ENCODE results near the gene WFIKKN1. TPM values are rescaled to one million over a fixed set of nuclear protein-coding genes. Genes with fewer than 3 reads are reported as not detected.

The WFIKKN1 gene
- total and polyA plus RNA-seq, 2 of the 13 experiments (the other 11 are each of a cell fraction or from before 2014, with no cell fraction given) = 1.7 to 4.9 TPM

DNA sequence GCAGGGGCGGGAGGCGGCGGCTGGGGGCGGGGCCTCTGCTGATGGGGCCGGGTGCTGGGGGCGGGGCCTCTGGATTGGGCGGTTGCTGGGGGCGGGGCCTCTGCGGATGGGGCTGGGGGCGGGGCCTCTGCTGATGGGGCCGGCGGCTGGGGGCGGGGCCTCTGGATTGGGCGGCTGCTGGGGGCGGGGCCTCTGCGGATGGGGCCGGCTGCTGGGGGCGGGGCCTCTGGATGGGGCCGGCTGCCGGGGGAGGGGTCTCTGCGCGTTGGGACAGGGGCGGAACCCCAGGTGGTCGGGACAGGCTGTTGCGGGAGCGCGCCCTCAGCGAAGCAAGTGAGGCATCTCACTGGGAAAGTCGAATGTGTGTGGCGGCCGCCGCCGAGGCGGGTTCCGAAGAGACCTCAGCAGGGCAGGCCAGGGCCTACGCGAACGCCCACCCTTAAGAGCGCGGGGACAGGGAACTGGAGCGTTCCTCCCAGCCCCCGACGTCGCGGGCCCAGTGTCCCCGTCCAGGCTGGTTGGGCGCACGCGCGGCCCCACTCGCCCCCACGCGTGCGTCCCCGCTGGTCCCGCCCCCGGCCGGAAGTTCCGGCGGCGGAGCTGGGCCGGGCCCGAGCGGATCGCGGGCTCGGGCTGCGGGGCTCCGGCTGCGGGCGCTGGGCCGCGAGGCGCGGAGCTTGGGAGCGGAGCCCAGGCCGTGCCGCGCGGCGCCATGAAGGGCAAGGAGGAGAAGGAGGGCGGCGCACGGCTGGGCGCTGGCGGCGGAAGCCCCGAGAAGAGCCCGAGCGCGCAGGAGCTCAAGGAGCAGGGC is 49.2 kb downstream of the WFIKKN1 start, which contains the start of gene STUB1 (continued):
- TF ChIP-seq MXD1 (CRISPR knock-in tag; IDR thresholded peaks at IDR 0.05) = peak; percentile 38; the same call in 1 of the 2 replicates
- TF ChIP-seq TCF7L2 (IDR thresholded peaks at IDR 0.05; ENCODE audit: low read depth, low read length) = no peak
- TF ChIP-seq SPEN (CRISPR knock-in tag; IDR thresholded peaks at IDR 0.05; ENCODE audit: low read depth) = peak; percentile 28
- TF ChIP-seq ZNF883 (CRISPR knock-in tag; IDR thresholded peaks at IDR 0.05; ENCODE audit: not compliant biosample characterization) = peak; percentile 2
- TF ChIP-seq, protein P1, sequence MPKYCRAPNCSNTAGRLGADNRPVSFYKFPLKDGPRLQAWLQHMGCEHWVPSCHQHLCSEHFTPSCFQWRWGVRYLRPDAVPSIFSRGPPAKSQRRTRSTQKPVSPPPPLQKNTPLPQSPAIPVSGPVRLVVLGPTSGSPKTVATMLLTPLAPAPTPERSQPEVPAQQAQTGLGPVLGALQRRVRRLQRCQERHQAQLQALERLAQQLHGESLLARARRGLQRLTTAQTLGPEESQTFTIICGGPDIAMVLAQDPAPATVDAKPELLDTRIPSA (CRISPR knock-in tag; IDR thresholded peaks at IDR 0.05; ENCODE audit: borderline replicate concordance) = 0 out of 2 replicates have a peak, but pooled peaks have one; percentile 43
- peak; percentile 69 for TF ChIP-seq ZFX (CRISPR knock-in tag; IDR thresholded peaks at IDR 0.05; ENCODE audit: low read depth)
- peak; percentile 64 for TF ChIP-seq PHF8 (CRISPR knock-in tag; IDR thresholded peaks at IDR 0.05)
- TF ChIP-seq ZNF446 (CRISPR knock-in tag; IDR thresholded peaks at IDR 0.05) = peak; percentile 19; the same call in 1 of the 2 replicates
- TF ChIP-seq SOX13 (IDR thresholded peaks at IDR 0.05) = no peak
- no peak for TF ChIP-seq SOX13 (CRISPR knock-in tag; conservative IDR thresholded peaks at IDR 0.05 in 1 of 2, IDR thresholded peaks at IDR 0.05 in 1 of 2)
- 0 out of 2 replicates have a peak, but pooled peaks have one; percentile 34 for TF ChIP-seq MLXIP (CRISPR knock-in tag; IDR thresholded peaks at IDR 0.05; ENCODE audit: borderline replicate concordance)
- peak; percentile 51; the same call in 1 of the 2 replicates for TF ChIP-seq RFXAP (CRISPR knock-in tag; IDR thresholded peaks at IDR 0.05; ENCODE audit: borderline replicate concordance)
- peak; percentile 11; the same call in 1 of the 2 replicates for TF ChIP-seq KDM5A (IDR thresholded peaks at IDR 0.05; ENCODE audit: borderline replicate concordance, low read length)
- no peak for TF ChIP-seq ZNF253 (CRISPR knock-in tag; IDR thresholded peaks at IDR 0.05; ENCODE audit: borderline replicate concordance)
- peak; percentile 37; the same call in 1 of the 2 replicates for TF ChIP-seq ZNF83 (CRISPR knock-in tag; IDR thresholded peaks at IDR 0.05; ENCODE audit: borderline replicate concordance)
- TF ChIP-seq POLR2AphosphoS5 (IDR thresholded peaks at IDR 0.05; ENCODE audit: low read depth, low read length) = peak; percentile 41
- peak; percentile 50 for TF ChIP-seq ZNF790 (CRISPR knock-in tag; IDR thresholded peaks at IDR 0.05; ENCODE audit: borderline replicate concordance)
- TF ChIP-seq HNRNPLL (IDR thresholded peaks at IDR 0.05; ENCODE audit: low read depth, low read length, poor library complexity, severe bottlenecking) = peak; percentile 55
- peak; percentile 0; the same call in 1 of the 2 replicates for TF ChIP-seq SALL2 (CRISPR knock-in tag; IDR thresholded peaks at IDR 0.05)
- no peak for TF ChIP-seq MTERF4 (CRISPR knock-in tag; IDR thresholded peaks at IDR 0.05)
- TF ChIP-seq GZF1 (CRISPR knock-in tag; IDR thresholded peaks at IDR 0.05) = no peak
- peak; percentile 41; the same call in 1 of the 2 replicates for TF ChIP-seq MAZ (IDR thresholded peaks at IDR 0.05; ENCODE audit: borderline replicate concordance, low read depth, low read length)
- no peak; the same call in none of the 2 replicates for TF ChIP-seq MAZ (CRISPR knock-in tag; IDR thresholded peaks at IDR 0.05; ENCODE audit: low read depth)
- TF ChIP-seq PHF21A (CRISPR knock-in tag; IDR thresholded peaks at IDR 0.05) = 0 out of 2 replicates have a peak, but pooled peaks have one; percentile 27
